CD14-positive monocyte (primary cell): Measurements from ENCODE around the gene SPATA19. TPM values are rescaled to one million over a fixed set of nuclear protein-coding genes. Genes with fewer than 3 reads are reported as not detected.

Source experiments
- DNase-seq, 3 donors: peaks; one replicate each; pipeline ENCODE4 v3.0.0-alpha.2; 2011 to 2022
- H2AFZ ChIP-seq: 2 replicates; pipeline ENCODE4 v1.6.0; 2012; ENCODE audit warnings: mild to moderate bottlenecking, low read depth, low read length, inconsistent platforms; ENCODE audit not compliant: insufficient read depth, poor library complexity, severe bottlenecking
- H3K27ac ChIP-seq, 2 donors: 1 replicate in 1 of 2; 2 replicates in 1 of 2; pipeline ENCODE4 v1.5.1; 2012 to 2013; ENCODE audit warnings: low read length in 2 of 2, control low read depth in 1 of 2, inconsistent platforms in 1 of 2, low read depth in 1 of 2, mild to moderate bottlenecking in 1 of 2
- H3K27me3 ChIP-seq, 2 donors: one replicate each; pipeline versions ENCODE4 v1.6.0 to v1.6.1; 2011 to 2013; ENCODE audit warnings: low read length in 2 of 2; ENCODE audit not compliant: control insufficient read depth in 2 of 2, insufficient read depth in 2 of 2
- H3K36me3 ChIP-seq, 2 donors: replicated peaks in 1 of 2; 1 replicate in 1 of 2; 2 replicates in 1 of 2; pipeline versions ENCODE4 v1.5.1 to v1.6.1; 2012 to 2013; ENCODE audit warnings: low read length in 2 of 2, control low read depth in 1 of 2, inconsistent platforms in 1 of 2, mild to moderate bottlenecking in 1 of 2; ENCODE audit not compliant: insufficient read depth in 2 of 2, control insufficient read depth in 1 of 2
- H3K4me1 ChIP-seq, 2 donors: 1 replicate in 1 of 2; 2 replicates in 1 of 2; pipeline versions ENCODE4 v1.5.1 to v1.6.1; 2012 to 2013; ENCODE audit warnings: low read length in 2 of 2, control low read depth in 1 of 2, inconsistent platforms in 1 of 2, mild to moderate bottlenecking in 1 of 2, moderate library complexity in 1 of 2; ENCODE audit not compliant: insufficient read depth in 2 of 2, control insufficient read depth in 1 of 2
- H3K4me2 ChIP-seq: replicated peaks from 2 replicates; pipeline ENCODE3; 2012; ENCODE audit warnings: low read length, moderate library complexity, mild to moderate bottlenecking; ENCODE audit not compliant: poor library complexity, severe bottlenecking; ENCODE audit errors: extremely low read depth
- H3K4me3 ChIP-seq, 3 experiments: fragments of 200-600 bp in 1 of 3; sonication (generic) in 1 of 3; replicated peaks in 1 of 3; 1 replicate in 2 of 3; 2 replicates in 1 of 3; pipeline ENCODE4 v1.5.1; 2011 to 2013; ENCODE audit warnings: low read length in 3 of 3, mild to moderate bottlenecking in 3 of 3, control low read depth in 2 of 3, low read depth in 2 of 3, inconsistent platforms in 1 of 3, moderate library complexity in 1 of 3
- H3K79me2 ChIP-seq: 2 replicates; pipeline ENCODE4 v1.6.0; 2012; ENCODE audit warnings: mild to moderate bottlenecking, control low read depth, inconsistent platforms, low read length, moderate library complexity; ENCODE audit not compliant: insufficient read depth
- H3K9ac ChIP-seq: 2 replicates; pipeline ENCODE4 v1.6.0; 2017; ENCODE audit warnings: low read length, mild to moderate bottlenecking; ENCODE audit not compliant: insufficient read depth, poor library complexity, severe bottlenecking
- H3K9me3 ChIP-seq, 2 donors: replicated peaks in 1 of 2; 1 replicate in 1 of 2; 2 replicates in 1 of 2; pipeline versions ENCODE4 v1.5.1 to v1.6.1; 2012 to 2013; ENCODE audit warnings: low read length in 2 of 2, control low read depth in 1 of 2; ENCODE audit not compliant: control insufficient read depth in 1 of 2, insufficient read depth in 1 of 2
- H4K20me1 ChIP-seq: 2 replicates; pipeline ENCODE4 v1.6.0; 2012; ENCODE audit warnings: mild to moderate bottlenecking, low read length, control low read depth, moderate library complexity; ENCODE audit not compliant: insufficient read depth
- H3K27ac Mint-ChIP-seq, 7 donors: one replicate each; pipeline ENCODE4 v1.8.0; 2020; ENCODE audit warnings: mild to moderate bottlenecking in 7 of 7, mixed read lengths in 7 of 7, moderate library complexity in 6 of 7, inconsistent platforms in 2 of 7
- H3K27me3 Mint-ChIP-seq, 3 donors: one replicate each; pipeline ENCODE4 v1.8.0; 2021 to 2022; ENCODE audit warnings: low read depth in 3 of 3, mild to moderate bottlenecking in 3 of 3, mixed read lengths in 3 of 3, moderate library complexity in 3 of 3, inconsistent platforms in 1 of 3
- H3K36me3 Mint-ChIP-seq, 2 donors: one replicate each; pipeline ENCODE4 v1.8.0; 2020; ENCODE audit warnings: mixed read lengths in 2 of 2, inconsistent platforms in 1 of 2, mild to moderate bottlenecking in 1 of 2
- H3K4me1 Mint-ChIP-seq: one replicate; pipeline ENCODE4 v1.8.0; 2020; ENCODE audit warnings: mild to moderate bottlenecking, mixed read lengths
- H3K4me3 Mint-ChIP-seq, 2 donors: one replicate each; pipeline ENCODE4 v1.8.0; 2020; ENCODE audit warnings: mild to moderate bottlenecking in 2 of 2, mixed read lengths in 2 of 2, moderate library complexity in 1 of 2
- H3K9me3 Mint-ChIP-seq, 7 donors: one replicate each; pipeline ENCODE4 v1.8.0; 2020 to 2022; ENCODE audit warnings: mixed read lengths in 7 of 7, mild to moderate bottlenecking in 6 of 7, moderate library complexity in 6 of 7, inconsistent platforms in 2 of 7
- CTCF ChIP-seq: fragments of 200-600 bp; IDR thresholded peaks from one replicate; pipeline ENCODE4 v1.8.0; 2022; ENCODE audit warnings: antibody characterized with exemption, mild to moderate bottlenecking
- WGBS: methylation state at CpG from one replicate; pipeline ENCODE4 v1.1.5; 2013; ENCODE audit warnings: missing lambda C conversion rate; ENCODE audit not compliant: insufficient coverage; 5-methylcytosine and 5-hydroxymethylcytosine counted together
- intact Hi-C, 2 donors: fragments of 100-400 bp; cut with micrococcal nuclease; formaldehyde crosslinking; loops; one replicate each; pipeline versions ENCODE4 v1.15.0 to v1.15.1; 2023
- polyA plus RNA-seq, 3 donors: library from polyadenylated mRNA; depleted of rRNA in 1 of 3; unstranded in 2 of 3; stranded (reverse) in 1 of 3; fragments of 300-500 nt in 2 of 3; fragments of >200 nt in 1 of 3; fragmentation: Illumina TruSeq in 2 of 3; gene quantifications; 1 replicate in 2 of 3; 2 replicates in 1 of 3; pipeline ENCODE4 v1.2.3, GENCODE V29; 2012 to 2021

Gene SPATA19
- polyA plus RNA-seq, 3 donors, result not detected

GRCh38 chr11:133824593-133824992 is 20.7 kb downstream of the SPATA19 start:
- WGBS, result no CpG with 5 or more reads among the region's 9 CpGs
- H3K9me3 ChIP-seq, result no peaks in the 10 kb centered on the region
- H3K4me1 Mint-ChIP-seq, result no peaks in the 10 kb centered on the region
- no peak for DNase-seq
- intact Hi-C loops, result loop anchor here in 1 of 2 donors (5.0 kb wide), 1 partner anchor 702 kb away; no protein-coding TSS in a partner anchor
- no peaks in the 10 kb centered on the region for H3K79me2 ChIP-seq
- peaks cover 0 to 3% (median 2%) of the 10 kb centered on the region in 3 donors for H3K27me3 Mint-ChIP-seq
- H3K4me3 ChIP-seq, result no peak overlapping the region
- H3K36me3 ChIP-seq, result no peaks in the 10 kb centered on the region
- H3K36me3 Mint-ChIP-seq, result no peaks in the 10 kb centered on the region
- no peak overlapping the region for H3K9ac ChIP-seq
- no peaks in the 10 kb centered on the region for H3K27me3 ChIP-seq
- no peak overlapping the region for H3K4me2 ChIP-seq
- no peaks in the 10 kb centered on the region for H3K4me1 ChIP-seq
- H3K4me3 Mint-ChIP-seq, result no peak overlapping the region
- H2AFZ ChIP-seq, result no peak overlapping the region
- H3K27ac Mint-ChIP-seq, result no peak overlapping the region
- no peak for TF ChIP-seq CTCF
- H3K9me3 Mint-ChIP-seq, result no peaks in the 10 kb centered on the region
- H4K20me1 ChIP-seq, result no peaks in the 10 kb centered on the region
- H3K27ac ChIP-seq, result no peak overlapping the region

GRCh38 chr11:133823614-133824013 is 21.7 kb downstream of the SPATA19 start:
- H3K4me3 Mint-ChIP-seq, result no peak overlapping the region

More at GRCh38 chr11:133823614-133824013, 21.7 kb downstream of the SPATA19 start:
- no peak overlapping the region for H2AFZ ChIP-seq
- intact Hi-C loops, result loop anchor here in 1 of 2 donors (5.0 kb wide), 1 partner anchor 701 kb away; no protein-coding TSS in a partner anchor
- H3K4me3 ChIP-seq, result no peak overlapping the region
- H3K79me2 ChIP-seq, result no peaks in the 10 kb centered on the region
- no peak for TF ChIP-seq CTCF
- H3K27ac Mint-ChIP-seq, result no peak overlapping the region
- no peak for DNase-seq
- whole genome bisulfite sequencing, result no CpG with 5 or more reads among the region's 4 CpGs
- no peaks in the 10 kb centered on the region for H3K9me3 ChIP-seq
- no peaks in the 10 kb centered on the region for H3K9me3 Mint-ChIP-seq
- no peak overlapping the region for H3K4me2 ChIP-seq
- no peaks in the 10 kb centered on the region for H3K27me3 ChIP-seq
- H3K27me3 Mint-ChIP-seq, result peaks cover 0 to 2% (median 1%) of the 10 kb centered on the region in 3 donors
- H3K4me1 ChIP-seq, result no peaks in the 10 kb centered on the region
- no peak overlapping the region for H3K9ac ChIP-seq
- no peaks in the 10 kb centered on the region for H3K36me3 Mint-ChIP-seq
- no peaks in the 10 kb centered on the region for H4K20me1 ChIP-seq
- no peaks in the 10 kb centered on the region for H3K36me3 ChIP-seq
- H3K4me1 Mint-ChIP-seq, result no peaks in the 10 kb centered on the region
- H3K27ac ChIP-seq, result no peak overlapping the region
